Lower lobe of right lung (tissue), 2 donors: ENCODE data around the gene PHKA2. TPM values are rescaled to one million over a fixed set of nuclear protein-coding genes. Genes with fewer than 3 reads are reported as not detected.

Source experiments
- ATAC-seq, 2 donors: fragments of 200-7000 bp; cut with Tn5 transposase; one replicate each; pipeline ENCODE4 v1.9.1; 2020 to 2022; ENCODE audit warnings: mild to moderate bottlenecking in 2 of 2, moderate library complexity in 2 of 2
- DNase-seq: peaks from one replicate; pipeline ENCODE4 v3.0.0-alpha.2; 2020
- H3K27ac ChIP-seq: fragments of 200-600 bp; one replicate; pipeline ENCODE4 v1.8.0; 2022
- H3K27me3 ChIP-seq: fragments of 200-600 bp; one replicate; pipeline ENCODE4 v1.8.0; 2022; ENCODE audit warnings: low read depth
- H3K36me3 ChIP-seq: fragments of 200-600 bp; one replicate; pipeline ENCODE4 v1.8.0; 2022; ENCODE audit warnings: mild to moderate bottlenecking
- H3K4me1 ChIP-seq: fragments of 200-600 bp; one replicate; pipeline ENCODE4 v1.8.0; 2022
- H3K4me3 ChIP-seq: fragments of 200-600 bp; one replicate; pipeline ENCODE4 v1.8.0; 2022; ENCODE audit warnings: mild to moderate bottlenecking
- H3K9me3 ChIP-seq: fragments of 200-600 bp; one replicate; pipeline ENCODE4 v1.8.0; 2022
- CTCF ChIP-seq: fragments of 200-600 bp; IDR thresholded peaks from one replicate; pipeline ENCODE4 v1.8.0; 2022; ENCODE audit warnings: antibody characterized with exemption, mild to moderate bottlenecking
- intact Hi-C: fragments of 100-400 bp; cut with DNase I; formaldehyde crosslinking; loops from one replicate; pipeline ENCODE4 v1.11.0; 2022
- total RNA-seq: library from RNA; stranded (reverse); fragmentation: NEBNext Ultra II Directional; extraction: Animal tissue kit (Norgen Biotek cat#: 25700); gene quantifications from one replicate; pipeline ENCODE4 v1.2.1, GENCODE V29; 2021
- donor health status: DM: no; HTN: yes; CAD: no; lungs with severe emphysema.

Gene PHKA2
- total RNA-seq, 1 donor from 2014 or later, result 27.5 TPM

- DNase-seq, result no peak
- Histone ChIP-seq H3K4me1 (no peaks in the 10 kb centered on the region), H3K27ac (no peak overlapping the region), H3K27me3 (no peaks in the 10 kb centered on the region), H3K4me3 (no peak overlapping the region), H3K9me3 (no peaks in the 10 kb centered on the region), H3K36me3 (peaks cover 20% of the 10 kb centered on the region)
- ATAC-seq, result no peak
- intact Hi-C loops, result no loop called here
- TF ChIP-seq CTCF, result no peak
These were observed 63.3 kb downstream of the PHKA2 start for GRCh38 chrX:18920566-18920965.

- Histone ChIP-seq H3K27ac (no peak overlapping the region), H3K27me3 (no peaks in the 10 kb centered on the region), H3K4me1 (no peaks in the 10 kb centered on the region), H3K9me3 (no peaks in the 10 kb centered on the region), H3K4me3 (no peak overlapping the region), H3K36me3 (peaks cover 15% of the 10 kb centered on the region)
- no peak for TF ChIP-seq CTCF
- DNase-seq (no peak), ATAC-seq (no peak)
- intact Hi-C loops, result no loop called here
These were observed 63.8 kb downstream of the PHKA2 start for GRCh38 chrX:18920079-18920478.

- Histone ChIP-seq H3K4me3 (no peak overlapping the region), H3K36me3 (peaks cover 8% of the 10 kb centered on the region), H3K27ac (no peak overlapping the region), H3K9me3 (no peaks in the 10 kb centered on the region), H3K4me1 (no peaks in the 10 kb centered on the region), H3K27me3 (no peaks in the 10 kb centered on the region)
- DNase-seq, result no peak
- intact Hi-C loops, result no loop called here
- TF ChIP-seq CTCF, result no peak
- ATAC-seq, result no peak
These were observed 66.1 kb downstream of the PHKA2 start for GRCh38 chrX:18917831-18918230.

- no peak for DNase-seq
- H3K36me3 ChIP-seq, result peaks cover 42% of the 10 kb centered on the region
- no peak for TF ChIP-seq CTCF
- no peaks in the 10 kb centered on the region for H3K27me3 ChIP-seq
- no peaks in the 10 kb centered on the region for H3K9me3 ChIP-seq
- no peak overlapping the region for H3K27ac ChIP-seq
- no peaks in the 10 kb centered on the region for H3K4me1 ChIP-seq
- ATAC-seq, result no peak
- intact Hi-C loops, result no loop called here
- no peak overlapping the region for H3K4me3 ChIP-seq
These were observed 77.6 kb downstream of the PHKA2 start for GRCh38 chrX:18906286-18906685.

- Histone ChIP-seq H3K4me1 (no peaks in the 10 kb centered on the region), H3K36me3 (peaks cover 3% of the 10 kb centered on the region), H3K27ac (no peak overlapping the region), H3K9me3 (no peaks in the 10 kb centered on the region), H3K4me3 (no peak overlapping the region), H3K27me3 (no peaks in the 10 kb centered on the region)
- no peak for TF ChIP-seq CTCF
- no peak for ATAC-seq
- intact Hi-C loops, result no loop called here
- no peak for DNase-seq
These were observed 83.4 kb downstream of the PHKA2 start for GRCh38 chrX:18900401-18900976.
